ENCODE measurements around the gene KIF26B. TPM values are rescaled to one million over a fixed set of nuclear protein-coding genes. Genes with fewer than 3 reads are reported as not detected.

Gene KIF26B
- total and polyA plus RNA-seq, 8 donors: 0.15 to 3.2 (median 0.89) TPM; not detected in 1

- 89 to 94% (median 91%) methylated on average over 3 of the region's 3 CpGs for WGBS, 5 donors
- Histone ChIP-seq H3K9me3 (peaks cover 0 to 7% (median 0%) of the 10 kb centered on the region in 4 donors), H3K27me3 (no peaks in the 10 kb centered on the region), H3K27ac (peak overlapping the region in 1 of 5 donors; percentile 82), H3K4me1 (peaks cover 16 to 43% (median 26%) of the 10 kb centered on the region in 4 donors), H3K4me3 (no peak overlapping the region), H3K36me3 (no peaks in the 10 kb centered on the region)
- DNase-seq: no peak
- no peak for TF ChIP-seq CTCF (IDR thresholded peaks at IDR 0.05)
- TF ChIP-seq POLR2AphosphoS5 (IDR thresholded peaks at IDR 0.05): no peak
- TF ChIP-seq POLR2A (IDR thresholded peaks at IDR 0.05): no peak
- no peak for TF ChIP-seq EP300 (IDR thresholded peaks at IDR 0.05)
- intact Hi-C loops (cut with DNase I; ENCODE audit: low total_unique reads): no loop called here
Measured at GRCh38 chr1:245255783-245256182, 101.0 kb downstream of the KIF26B start.

DNA sequence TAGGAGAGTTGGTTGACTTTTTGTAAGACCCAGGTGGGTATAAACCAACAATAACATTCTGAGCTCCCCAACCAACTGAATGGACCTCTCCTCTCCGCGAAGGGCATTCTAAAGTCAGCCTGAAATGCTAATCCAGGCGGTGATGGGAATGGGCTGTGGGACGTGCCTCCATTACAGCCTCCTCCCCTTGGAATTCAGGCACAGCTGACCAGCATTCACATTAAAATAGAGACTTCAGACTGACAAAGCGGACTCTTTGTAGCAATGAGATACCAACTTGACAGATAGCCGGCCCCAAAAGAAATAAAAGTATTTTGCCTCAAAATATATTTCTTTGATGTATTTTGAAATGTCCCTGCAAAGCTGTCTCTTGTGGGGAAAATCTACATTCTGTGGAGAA lies 101.7 kb downstream of the KIF26B start:
- TF ChIP-seq CTCF (IDR thresholded peaks at IDR 0.05) (no peak), POLR2AphosphoS5 (IDR thresholded peaks at IDR 0.05) (no peak)
- Histone ChIP-seq H3K27ac (peak overlapping the region in 1 of 5 donors; percentile 82), H3K4me1 (peaks cover 17 to 46% (median 26%) of the 10 kb centered on the region in 4 donors), H3K36me3 (no peaks in the 10 kb centered on the region), H3K9me3 (peaks cover 0 to 7% (median 0%) of the 10 kb centered on the region in 4 donors), H3K4me3 (no peak overlapping the region), H3K27me3 (no peaks in the 10 kb centered on the region)
- WGBS, 5 donors: 73 to 83% (median 76%) methylated on average over 6 of the region's 6 CpGs
- no peak for DNase-seq
- intact Hi-C loops (cut with DNase I; ENCODE audit: low total_unique reads): no loop called here

GRCh38 chr1:245258271-245258920 lies 103.6 kb downstream of the KIF26B start:
- Histone ChIP-seq H3K4me1 (peaks cover 17 to 46% (median 26%) of the 10 kb centered on the region in 4 donors), H3K27ac (peak overlapping the region; percentile 56 to 82 (median 76)), H3K9me3 (no peaks in the 10 kb centered on the region), H3K4me3 (no peak overlapping the region), H3K27me3 (no peaks in the 10 kb centered on the region), H3K36me3 (no peaks in the 10 kb centered on the region)
- peak; percentile 77 to 78 for DNase-seq
- 26 to 59% (median 32%) methylated on average over 12 of the region's 12 CpGs for WGBS, 5 donors
- intact Hi-C loops (cut with DNase I; ENCODE audit: low total_unique reads): no loop called here
- TF ChIP-seq POLR2AphosphoS5 (IDR thresholded peaks at IDR 0.05) (peak in 2 of 3 donors; percentile 62 to 78), EP300 (IDR thresholded peaks at IDR 0.05) (no peak)

DNA sequence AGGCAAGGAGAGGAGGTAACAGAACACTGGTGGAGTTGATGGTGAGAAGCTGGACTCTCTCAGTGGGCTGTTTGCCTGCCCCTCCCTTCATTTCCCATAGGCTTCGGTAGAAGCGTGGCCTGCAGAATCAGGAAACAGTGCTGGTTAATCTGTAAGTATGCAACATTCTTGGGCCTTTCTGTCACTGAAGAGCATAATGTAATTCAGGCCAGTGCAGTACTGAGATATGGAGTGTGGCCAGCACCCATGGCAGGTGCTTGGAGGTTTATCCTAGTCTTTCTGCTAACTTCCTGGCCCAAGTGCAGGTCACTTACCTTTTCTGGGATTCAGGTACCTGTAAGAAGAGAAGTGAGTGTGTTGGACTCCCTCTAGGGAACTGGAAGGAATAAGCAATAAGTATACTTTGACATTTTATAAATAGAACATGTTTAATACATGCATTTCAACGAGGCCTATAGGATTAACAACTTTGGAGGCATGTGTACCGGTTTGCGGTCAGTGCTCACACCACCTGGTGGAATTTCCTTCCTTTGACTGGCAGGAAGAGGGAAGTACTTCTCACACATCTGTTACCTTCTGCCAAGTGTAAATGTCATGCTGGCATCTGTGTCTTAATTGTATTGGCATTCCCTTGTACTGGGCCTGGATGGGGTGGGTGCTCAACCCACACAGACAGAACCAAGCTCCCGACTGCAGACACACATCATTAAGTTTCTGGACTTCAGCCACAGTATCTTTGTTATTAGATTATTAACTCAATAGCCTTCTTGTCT lies 105.5 kb downstream of the KIF26B start:
- Histone ChIP-seq H3K4me3 (no peak overlapping the region), H3K27ac (peak overlapping the region in 4 of 5 donors; percentile 21 to 82 (median 51)), H3K36me3 (no peaks in the 10 kb centered on the region), H3K4me1 (peaks cover 17 to 46% (median 26%) of the 10 kb centered on the region in 4 donors), H3K9me3 (no peaks in the 10 kb centered on the region), H3K27me3 (no peaks in the 10 kb centered on the region)
- TF ChIP-seq EP300 (IDR thresholded peaks at IDR 0.05) (no peak), POLR2AphosphoS5 (IDR thresholded peaks at IDR 0.05) (peak in 2 of 3 donors; percentile 6 to 53)
- intact Hi-C loops (cut with DNase I; ENCODE audit: low total_unique reads): no loop called here
- WGBS, 5 donors: 16 to 34% (median 23%) methylated on average over 6 of the region's 6 CpGs
- peak; percentile 47 to 63 for DNase-seq

- no peak for TF ChIP-seq CTCF (IDR thresholded peaks at IDR 0.05)
- no peak for TF ChIP-seq POLR2AphosphoS5 (IDR thresholded peaks at IDR 0.05)
- no peak for TF ChIP-seq POLR2A (IDR thresholded peaks at IDR 0.05)
- no peak for TF ChIP-seq EP300 (IDR thresholded peaks at IDR 0.05)
Measured at GRCh38 chr1:245260883-245261282, 106.1 kb downstream of the KIF26B start.

More at GRCh38 chr1:245260883-245261282, 106.1 kb downstream of the KIF26B start:
- Histone ChIP-seq H3K9me3 (no peaks in the 10 kb centered on the region), H3K27me3 (no peaks in the 10 kb centered on the region), H3K4me3 (no peak overlapping the region), H3K4me1 (peaks cover 17 to 42% (median 26%) of the 10 kb centered on the region in 4 donors), H3K27ac (peak overlapping the region in 2 of 5 donors; percentile 77 to 82), H3K36me3 (no peaks in the 10 kb centered on the region)
- intact Hi-C loops (cut with DNase I; ENCODE audit: low total_unique reads): no loop called here
- WGBS, 5 donors: 87 to 96% (median 93%) methylated on average over 5 of the region's 5 CpGs
- DNase-seq: no peak

All from stomach (tissue), 9 donors.